Measurements from ENCODE around the gene UBE2K. TPM values are rescaled to one million over a fixed set of nuclear protein-coding genes. Genes with fewer than 3 reads are reported as not detected.
"Not testable (repeated sequence)": the region's sequence is repeated elsewhere in the genome, so short reads cannot be mapped to it uniquely, and the experiment has no call there.

Gene UBE2K, protein sequence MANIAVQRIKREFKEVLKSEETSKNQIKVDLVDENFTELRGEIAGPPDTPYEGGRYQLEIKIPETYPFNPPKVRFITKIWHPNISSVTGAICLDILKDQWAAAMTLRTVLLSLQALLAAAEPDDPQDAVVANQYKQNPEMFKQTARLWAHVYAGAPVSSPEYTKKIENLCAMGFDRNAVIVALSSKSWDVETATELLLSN
- total RNA-seq, result 54.4 TPM
- long read RNA-seq, full-length matches to known transcripts, result 13 of 14 reads
- long read RNA-seq, partial matches to known transcripts, result 0 of 14 reads
- long read RNA-seq, other reads (novel, unspliced or antisense), result 1 of 14 reads

- Histone ChIP-seq H3K4me1 (peaks cover 55% of the 10 kb centered on the region), H3K27ac (replicated peaks) (peak within 1 kb of the TSS; percentile 98), H3K4me3 (peak within 1 kb of the TSS; percentile 93), H3K27me3 (ENCODE audit: low read depth) (no peaks in the 10 kb centered on the region), H3K9me3 (replicated peaks) (no peaks in the 10 kb centered on the region), H3K36me3 (no peaks in the 10 kb centered on the region)
- intact Hi-C loops (cut with micrococcal nuclease), result loop anchor here (5.0 kb wide), 1 partner anchor 279 kb away; the partner anchor contains the start of gene PDS5A
- no peak for TF ChIP-seq CTCF (IDR thresholded peaks at IDR 0.05; ENCODE audit: borderline replicate concordance)
- peak; percentile 91 for DNase-seq
Observed at GRCh38 chr4:39697740-39698423, at the start of gene UBE2K. UBE2K (plus strand) TSS chr4:39698136; CDS start chr4:39698328, 192 bp downstream.

- no peaks in the 10 kb centered on the region for H3K9me3 ChIP-seq (replicated peaks)
- H3K27ac ChIP-seq (replicated peaks), result no peak overlapping the region
Observed at GRCh38 chr4:39648213-39648612, 49.7 kb upstream of the UBE2K start.

GRCh38 chr4:39648827-39649558 lies 48.9 kb upstream of the UBE2K start:
- H3K9me3 ChIP-seq (replicated peaks), result no peaks in the 10 kb centered on the region
- TF ChIP-seq CTCF (IDR thresholded peaks at IDR 0.05; ENCODE audit: borderline replicate concordance), result no peak
- DNase-seq, result no peak
- intact Hi-C loops (cut with micrococcal nuclease), result no loop called here
- no peak overlapping the region for H3K27ac ChIP-seq (replicated peaks)
- H3K27me3 ChIP-seq (ENCODE audit: low read depth), result no peaks in the 10 kb centered on the region
- H3K4me3 ChIP-seq, result no peak overlapping the region
- H3K4me1 ChIP-seq, result no peaks in the 10 kb centered on the region
- H3K36me3 ChIP-seq, result no peaks in the 10 kb centered on the region

More at GRCh38 chr4:39648213-39648612, 49.7 kb upstream of the UBE2K start:
- intact Hi-C loops (cut with micrococcal nuclease), result no loop called here
- DNase-seq, result no peak
- Histone ChIP-seq H3K4me3 (no peak overlapping the region), H3K36me3 (no peaks in the 10 kb centered on the region), H3K4me1 (no peaks in the 10 kb centered on the region), H3K27me3 (ENCODE audit: low read depth) (no peaks in the 10 kb centered on the region)
- no peak for TF ChIP-seq CTCF (IDR thresholded peaks at IDR 0.05; ENCODE audit: borderline replicate concordance)

- H3K27me3 ChIP-seq (ENCODE audit: low read depth), result no peaks in the 10 kb centered on the region
- no peak for TF ChIP-seq CTCF (IDR thresholded peaks at IDR 0.05; ENCODE audit: borderline replicate concordance)
- DNase-seq, result no peak
- H3K9me3 ChIP-seq (replicated peaks), result no peaks in the 10 kb centered on the region
- H3K27ac ChIP-seq (replicated peaks), result no peak overlapping the region
- H3K4me1 ChIP-seq, result no peaks in the 10 kb centered on the region
- intact Hi-C loops (cut with micrococcal nuclease), result no loop called here
- no peak overlapping the region for H3K4me3 ChIP-seq
- no peaks in the 10 kb centered on the region for H3K36me3 ChIP-seq
Observed at GRCh38 chr4:39649639-39650265, 48.2 kb upstream of the UBE2K start.

DNA sequence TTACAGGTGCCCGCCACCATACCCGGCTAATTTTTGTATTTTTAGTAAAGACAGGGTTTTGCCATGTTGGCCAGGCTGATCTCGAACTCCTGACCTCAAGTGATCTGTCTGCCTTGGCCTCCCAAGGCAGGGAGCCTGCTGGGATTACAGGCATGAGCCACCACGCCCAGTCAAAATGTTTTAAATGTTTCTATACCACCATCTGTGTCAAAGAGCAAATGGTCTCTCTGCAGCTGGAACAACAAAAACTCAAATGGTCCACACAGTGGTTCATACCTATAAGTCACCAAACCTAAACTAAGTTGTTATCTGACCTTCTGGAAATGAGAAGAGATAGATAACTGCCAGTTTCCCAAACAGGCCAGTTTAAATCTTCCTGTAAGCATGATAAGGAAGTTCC lies 46.4 kb upstream of the UBE2K start:
- H3K4me3 ChIP-seq; H3K9me3 ChIP-seq (replicated peaks); intact Hi-C loops (cut with micrococcal nuclease); H3K36me3 ChIP-seq; H3K27ac ChIP-seq (replicated peaks); H3K27me3 ChIP-seq (ENCODE audit: low read depth); H3K4me1 ChIP-seq; DNase-seq: not testable (repeated sequence)
